HuH-7 (cell line): Measurements from ENCODE around the gene ZNF761.
"Not testable (repeated sequence)": the region's sequence is repeated elsewhere in the genome, so short reads cannot be mapped to it uniquely, and the experiment has no call there.

Source experiments
- DNase-seq: peaks from one replicate; pipeline ENCODE4 v3.0.0; 2011; ENCODE audit warnings: low spot score

The ZNF761 gene

GRCh38 chr19:53431399-53432087 lies at the start of gene ZNF761:
Gene ZNF761 (plus strand): TSS chr19:53431984. CDS start chr19:53447269, 15,285 bp downstream.
- DNase-seq, result peak; percentile 66

GRCh38 chr19:53388168-53388567 lies 43.6 kb upstream of the ZNF761 start:
- no peak for DNase-seq

GRCh38 chr19:53388904-53389303 lies 42.9 kb upstream of the ZNF761 start:
- DNase-seq, result no peak

- no peak for DNase-seq
Measured at GRCh38 chr19:53389571-53389970, 42.2 kb upstream of the ZNF761 start.

GRCh38 chr19:53389978-53390377 lies 41.8 kb upstream of the ZNF761 start:
- no peak for DNase-seq

- peak; percentile 31 for DNase-seq
Measured at GRCh38 chr19:53394522-53394973, 37.2 kb upstream of the ZNF761 start.

- peak; percentile 74 for DNase-seq
Measured at GRCh38 chr19:53394974-53395839, 36.6 kb upstream of the ZNF761 start, which contains the start of gene ZNF765. Gene ZNF765 (plus strand): TSS chr19:53395149. CDS start chr19:53398016, 2,867 bp downstream.

GRCh38 chr19:53395840-53396524 lies 35.8 kb upstream of the ZNF761 start:
- DNase-seq, result not testable (repeated sequence)

GRCh38 chr19:53396525-53396868 lies 35.3 kb upstream of the ZNF761 start:
- DNase-seq, result no peak

GRCh38 chr19:53397918-53398317 lies 33.9 kb upstream of the ZNF761 start:
- DNase-seq, result not testable (repeated sequence)

GRCh38 chr19:53409505-53410204 lies 22.1 kb upstream of the ZNF761 start:
- no peak for DNase-seq

- DNase-seq, result not testable (repeated sequence)
Measured at GRCh38 chr19:53420520-53421315, 11.1 kb upstream of the ZNF761 start.

- DNase-seq, result no peak
Measured at GRCh38 chr19:53422551-53422950, 9.2 kb upstream of the ZNF761 start.

- DNase-seq, result not testable (repeated sequence)
Measured at GRCh38 chr19:53423074-53423473, 8.7 kb upstream of the ZNF761 start.

- not testable (repeated sequence) for DNase-seq
Measured at GRCh38 chr19:53423680-53424079, 8.1 kb upstream of the ZNF761 start.

- no peak for DNase-seq
Measured at GRCh38 chr19:53424968-53425597, 6.7 kb upstream of the ZNF761 start.

GRCh38 chr19:53432088-53432661 lies 391 bp downstream of the ZNF761 start:
- DNase-seq, result peak; percentile 12

- DNase-seq, result not testable (repeated sequence)
Measured at GRCh38 chr19:53443809-53444208, 12.0 kb downstream of the ZNF761 start.

GRCh38 chr19:53447196-53447595 lies 15.4 kb downstream of the ZNF761 start:
- DNase-seq, result not testable (repeated sequence)

GRCh38 chr19:53455828-53456227 lies 24.0 kb downstream of the ZNF761 start:
- no peak for DNase-seq
